GM21515 (cell line): Measurements from ENCODE around the gene KLHDC8A.

ENCODE experiments used
- ATAC-seq: cut with Tn5 transposase; IDR thresholded peaks from one replicate; pipeline ENCODE4 v1.9.1; 2021; ENCODE audit not compliant: unreplicated experiment

The KLHDC8A gene

GRCh38 chr1:205319081-205320018 is 37.4 kb downstream of the KLHDC8A start:
- no peak for ATAC-seq

GRCh38 chr1:205318231-205318991 is 38.3 kb downstream of the KLHDC8A start:
- ATAC-seq, result no peak

DNA sequence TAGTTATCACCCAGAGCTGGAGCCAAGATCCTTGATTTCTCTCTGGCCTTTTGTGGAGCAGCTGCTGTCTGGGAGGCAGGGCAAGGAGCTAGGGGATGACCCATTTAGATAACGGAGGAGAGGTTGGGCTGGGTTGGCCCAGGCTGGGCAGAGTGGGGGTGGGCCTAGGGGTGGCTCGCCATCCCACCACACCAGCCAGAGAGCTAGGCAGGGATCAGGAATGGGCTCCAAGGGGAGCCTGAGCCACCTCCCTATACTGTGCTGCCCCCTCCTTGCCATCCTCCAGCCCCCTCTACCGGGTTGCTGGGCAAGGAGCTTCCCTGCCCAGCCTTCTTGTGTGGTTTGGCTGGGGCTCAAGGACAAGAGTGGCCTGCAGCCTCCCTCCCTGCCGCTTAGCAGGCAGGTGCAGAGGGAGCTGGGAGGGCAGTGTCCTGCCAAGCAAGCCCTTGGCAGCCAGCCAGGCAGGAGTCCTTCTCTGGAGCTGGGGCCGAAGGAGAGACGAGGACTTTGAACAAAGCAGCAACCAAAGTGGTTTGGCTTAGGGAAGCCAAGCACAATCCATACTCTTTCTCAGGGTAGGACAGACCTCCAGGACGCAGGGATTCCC is 39.3 kb downstream of the KLHDC8A start:
- ATAC-seq, result no peak

DNA sequence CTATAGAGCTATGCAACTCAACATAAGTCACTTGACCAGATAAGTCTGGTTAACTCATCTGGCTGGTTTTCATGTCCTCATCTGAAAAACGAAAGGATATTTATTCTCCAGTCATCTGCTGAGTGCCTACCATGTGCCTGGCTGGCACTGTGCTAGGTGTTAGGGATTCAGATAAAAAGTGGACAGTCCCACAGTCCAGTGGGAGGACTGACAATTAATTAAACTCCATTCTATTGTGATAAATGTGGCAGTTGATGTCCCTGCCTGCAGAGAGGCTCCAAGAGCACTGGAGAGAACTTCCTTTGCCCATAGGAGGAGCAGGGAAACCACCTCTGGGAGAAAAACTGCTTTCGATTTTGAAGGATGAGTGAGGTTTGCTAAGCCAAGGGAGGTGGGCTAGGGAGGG is 40.6 kb downstream of the KLHDC8A start:
- no peak for ATAC-seq

- ATAC-seq, result no peak
Measured at GRCh38 chr1:205315008-205315618, 41.6 kb downstream of the KLHDC8A start.

DNA sequence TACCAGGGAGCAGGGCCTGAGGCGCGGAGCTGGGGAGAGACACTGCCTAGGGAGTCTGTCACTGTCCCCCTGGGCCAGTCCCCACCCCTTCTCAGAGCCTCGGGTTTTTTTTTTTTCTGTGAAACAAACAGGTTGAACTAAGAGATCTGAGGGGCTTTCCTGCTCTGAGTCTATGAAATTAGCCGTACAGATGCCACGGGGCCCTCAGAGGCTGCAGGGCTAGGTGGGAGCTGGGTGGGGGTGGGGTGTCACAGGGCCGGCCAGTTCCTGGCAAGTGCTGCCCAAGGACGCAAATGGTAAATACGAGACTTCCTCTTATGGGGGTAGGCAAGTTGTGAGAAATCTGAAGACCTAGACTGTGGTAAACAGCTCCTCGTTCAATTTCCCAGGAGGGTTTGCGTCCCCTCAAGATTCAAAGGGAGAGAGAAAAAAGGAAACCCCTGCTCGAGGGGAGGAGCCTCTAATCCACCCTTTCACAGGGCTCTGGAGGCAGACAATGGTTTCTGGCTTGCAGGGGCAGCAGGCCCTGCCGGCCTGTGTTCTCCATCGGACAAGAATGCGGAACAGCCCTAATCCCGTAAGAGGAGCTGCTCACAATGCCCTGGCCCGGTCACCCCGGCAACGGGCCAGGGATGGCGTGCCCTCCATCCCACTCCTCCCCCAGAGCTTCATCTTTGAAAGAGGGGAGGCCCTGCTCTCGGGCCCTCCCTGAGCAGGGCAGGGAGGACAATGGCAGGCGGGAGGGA is 43.0 kb downstream of the KLHDC8A start:
- ATAC-seq, result no peak

DNA sequence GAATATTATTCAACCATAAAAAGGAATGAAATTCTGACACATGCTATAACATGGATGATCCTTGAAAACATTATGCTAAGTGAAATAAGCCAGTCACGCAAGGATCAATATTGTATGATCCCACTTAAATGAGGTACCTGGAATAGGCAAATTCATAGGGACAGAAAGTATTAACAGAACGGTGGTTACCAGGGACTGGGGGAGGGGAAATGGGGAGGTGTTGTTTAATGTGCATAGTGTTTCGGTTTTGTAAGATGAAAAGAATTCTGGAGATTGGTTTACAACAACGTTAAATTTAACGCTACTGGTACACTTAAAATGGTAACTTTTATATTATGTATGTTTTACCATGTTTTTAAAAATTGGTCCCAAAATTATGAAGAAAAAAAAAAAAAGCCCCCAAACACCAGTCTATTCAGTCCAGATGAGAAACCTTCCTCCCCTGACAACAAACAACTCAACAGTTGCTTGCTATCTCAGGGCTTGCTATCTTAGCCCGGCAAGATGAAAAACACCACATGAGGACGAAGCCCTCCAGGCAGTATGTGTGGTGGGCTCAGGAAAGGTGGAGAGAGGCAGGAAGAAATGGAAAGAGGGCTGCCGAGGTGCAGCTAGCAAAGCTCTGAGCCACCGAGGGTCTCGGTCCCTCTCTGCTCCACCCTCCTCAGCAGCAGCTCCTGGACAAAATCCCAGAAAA is 43.7 kb downstream of the KLHDC8A start:
- no peak for ATAC-seq

DNA sequence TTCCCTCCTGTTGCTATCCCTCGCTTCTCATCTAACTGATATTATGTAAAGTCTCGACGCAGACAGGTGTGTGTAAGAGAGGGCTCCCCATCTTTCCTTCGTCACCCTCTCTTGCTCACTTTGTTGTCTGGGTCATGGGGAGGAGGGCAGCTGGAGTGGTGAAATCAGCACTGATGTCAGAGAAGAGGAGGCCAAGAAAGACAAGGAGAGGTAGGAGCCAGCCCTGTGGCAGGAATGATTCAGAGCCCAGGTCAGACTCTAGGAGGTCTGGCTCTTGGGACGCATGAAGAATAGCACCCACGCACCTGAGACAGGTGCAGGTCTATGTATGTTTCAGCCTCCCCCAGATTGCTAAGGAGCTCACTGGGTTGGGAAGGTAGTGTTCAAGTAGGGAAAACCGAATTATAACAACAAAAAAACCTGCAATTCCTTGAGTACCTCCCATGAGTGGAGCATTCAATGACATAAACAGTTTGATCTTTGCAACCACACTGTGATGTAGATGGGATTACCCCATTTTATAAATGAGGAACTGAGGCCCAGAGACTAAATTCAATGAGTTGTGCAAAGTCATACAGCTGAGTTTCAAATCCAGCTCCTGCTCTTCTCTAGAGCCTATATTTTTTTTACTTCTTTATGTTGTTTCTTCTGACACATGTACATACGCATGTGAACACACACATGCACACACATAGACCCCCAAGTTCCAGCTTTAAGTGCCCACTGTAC is 45.6 kb downstream of the KLHDC8A start:
- ATAC-seq, result no peak

- no peak for ATAC-seq
Measured at GRCh38 chr1:205309741-205310140, 47.0 kb downstream of the KLHDC8A start.

- no peak for ATAC-seq
Measured at GRCh38 chr1:205306929-205307566, 49.7 kb downstream of the KLHDC8A start.

DNA sequence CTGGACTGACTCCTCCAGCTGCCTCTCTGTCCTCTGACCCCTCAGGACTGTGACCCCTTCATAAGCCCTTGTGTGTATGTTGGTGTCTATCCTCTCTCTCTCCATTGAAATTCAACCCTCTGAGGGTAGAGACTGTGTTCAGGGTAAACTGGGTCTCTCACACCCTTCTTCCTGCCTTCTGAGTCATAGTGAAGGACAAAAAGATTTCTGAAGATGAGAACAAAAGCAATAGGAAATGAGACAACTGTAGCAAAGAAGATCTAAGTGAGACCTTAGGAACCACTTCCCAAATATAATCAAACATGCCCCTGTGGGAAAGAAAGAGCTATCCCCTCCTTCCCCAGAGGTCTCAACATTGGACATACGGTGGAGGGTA is 52.0 kb downstream of the KLHDC8A start:
- no peak for ATAC-seq

DNA sequence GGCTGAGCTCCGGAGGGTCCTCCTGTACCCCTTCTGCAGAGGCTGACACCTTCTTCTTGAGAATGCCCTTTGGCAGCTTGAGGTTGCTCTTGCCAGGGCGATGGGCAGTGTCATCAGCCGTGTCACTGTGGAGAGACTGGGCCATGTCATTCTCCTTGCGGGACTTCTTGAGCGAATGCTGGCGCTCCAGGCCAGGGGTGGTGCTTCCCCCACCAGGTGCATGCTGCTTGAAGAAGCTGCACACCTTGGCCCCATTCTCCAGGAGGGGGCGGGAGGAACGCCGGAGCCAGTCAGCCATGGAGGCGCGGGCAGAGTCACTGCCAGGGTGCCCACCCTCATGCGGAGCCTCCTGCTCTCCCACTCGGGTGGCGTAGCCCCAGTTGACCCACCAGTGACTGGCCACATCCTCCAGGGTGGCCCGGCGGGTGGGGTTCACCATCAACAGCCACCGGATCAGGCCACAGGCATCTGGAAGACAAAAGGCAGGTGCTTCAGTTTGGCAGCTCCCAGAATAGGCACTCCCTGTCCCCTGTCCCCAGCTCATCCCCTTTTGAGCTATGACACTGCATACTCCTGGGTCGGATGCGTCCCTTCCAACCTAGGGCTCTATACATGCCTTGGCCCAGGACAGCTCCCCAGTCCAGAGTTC is 52.6 kb downstream of the KLHDC8A start:
- no peak for ATAC-seq

DNA sequence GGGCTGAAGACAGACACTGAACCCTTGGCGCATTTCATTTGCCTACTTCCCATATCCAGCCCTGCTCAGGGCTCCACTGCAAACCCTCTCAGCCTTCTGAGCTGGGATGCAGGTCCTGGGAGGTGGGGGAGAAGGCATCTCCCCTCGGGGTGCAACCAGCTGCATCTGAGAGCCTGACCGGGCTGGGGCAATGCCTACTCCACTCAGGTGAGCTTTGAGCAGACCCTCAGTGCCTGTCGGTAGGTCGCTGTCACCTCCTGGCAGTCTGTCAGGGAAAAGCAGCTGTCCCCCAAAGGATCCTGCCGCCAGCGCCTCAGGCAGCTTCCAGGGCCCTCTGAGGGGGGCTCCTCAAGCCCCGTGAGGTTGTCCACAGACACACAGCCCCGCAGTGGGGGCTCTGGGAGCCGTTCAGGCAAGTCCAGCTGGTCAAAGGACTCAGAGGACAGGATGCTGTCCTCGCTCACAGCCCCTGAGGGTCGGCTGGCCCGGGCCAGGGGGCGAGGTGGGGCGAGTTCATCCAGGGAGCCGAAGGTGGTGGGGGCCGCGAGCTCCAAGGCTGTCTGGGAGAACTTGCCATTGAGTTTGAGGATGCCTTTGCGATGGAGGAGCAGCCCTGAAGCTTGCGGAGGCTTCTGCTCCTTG is 53.4 kb downstream of the KLHDC8A start:
- no peak for ATAC-seq

- no peak for ATAC-seq
Measured at GRCh38 chr1:205301842-205302588, 54.7 kb downstream of the KLHDC8A start.

GRCh38 chr1:205301205-205301821 is 55.4 kb downstream of the KLHDC8A start:
- no peak for ATAC-seq

DNA sequence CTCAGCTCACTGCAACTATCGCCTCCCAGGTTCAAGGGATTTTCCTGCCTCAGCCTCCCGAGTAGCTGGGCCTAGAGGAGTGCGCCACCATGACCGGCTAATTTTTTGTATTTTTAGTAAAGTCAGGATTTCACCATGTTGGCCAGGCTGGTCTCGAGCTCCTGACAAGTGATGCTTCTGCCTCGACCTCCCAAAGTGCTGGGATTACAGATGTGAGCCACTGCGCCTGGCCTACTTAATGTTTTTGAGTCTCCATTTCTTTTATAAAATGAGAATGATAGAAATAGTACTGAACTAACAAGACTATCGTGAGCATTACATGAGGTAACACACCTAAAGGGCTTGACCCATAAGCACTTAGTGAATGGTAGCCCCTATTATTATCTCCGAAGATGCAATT is 56.6 kb downstream of the KLHDC8A start:
- ATAC-seq, result no peak
